ENCODE measurements around the gene PRPF40A.

The PRPF40A gene

DNA sequence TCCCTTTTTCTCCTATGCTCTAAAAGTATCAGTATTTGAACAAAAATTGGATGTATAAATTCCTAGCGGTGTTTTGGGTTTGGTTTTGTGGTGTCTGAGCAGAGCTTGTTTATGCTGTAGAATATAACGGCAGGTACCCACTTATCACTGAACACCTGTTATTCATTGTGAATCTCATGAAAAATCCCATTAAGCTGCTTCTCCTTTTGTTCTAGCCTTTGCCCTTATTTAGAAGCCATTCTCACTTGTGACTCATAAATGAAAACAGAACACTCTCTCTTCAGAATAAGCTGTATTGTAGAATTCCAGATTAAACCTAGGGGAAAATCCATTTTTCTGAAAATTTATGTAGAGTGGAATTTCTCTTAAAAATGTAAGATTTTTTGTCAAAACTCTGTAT lies 104.0 kb downstream of the PRPF40A start:
- no peak for DNase-seq

DNA sequence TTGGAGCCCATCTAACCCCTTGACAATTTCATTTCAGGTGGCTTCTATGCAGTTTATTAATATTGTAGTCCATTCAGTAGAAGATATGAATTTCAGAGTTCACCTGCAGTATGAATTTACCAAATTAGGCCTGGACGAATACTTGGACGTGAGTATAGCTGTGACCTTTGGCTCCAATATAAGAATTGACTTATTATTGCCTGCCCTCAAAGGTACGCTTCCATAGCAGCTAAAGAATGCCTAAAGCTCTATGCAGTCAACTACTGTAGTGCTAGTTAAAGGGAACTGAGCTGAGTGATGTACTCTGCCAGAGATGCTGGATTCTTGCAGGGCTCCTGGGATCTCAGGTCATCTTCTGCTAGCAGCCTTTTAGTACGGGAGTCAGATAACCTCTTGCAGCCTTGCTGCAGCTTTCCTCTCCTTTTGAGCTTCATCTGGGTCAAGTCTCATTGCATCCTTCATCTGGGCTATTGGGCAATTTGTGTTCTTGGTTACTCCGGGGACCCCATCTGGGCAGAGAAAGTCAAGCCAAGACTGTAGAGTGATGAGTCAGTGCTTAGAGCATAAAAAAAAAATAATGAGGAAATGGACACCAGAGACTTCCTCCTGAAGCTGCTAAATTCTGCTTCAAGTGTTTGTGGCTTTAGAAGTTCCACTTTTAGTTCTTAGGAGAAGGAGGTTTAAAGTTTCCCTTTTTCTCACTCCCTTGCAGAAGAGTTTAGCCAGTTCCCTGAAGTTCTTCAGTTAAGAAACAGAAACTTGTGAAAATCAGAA lies 105.6 kb downstream of the PRPF40A start:
- peak; percentile 58 for DNase-seq

DNA sequence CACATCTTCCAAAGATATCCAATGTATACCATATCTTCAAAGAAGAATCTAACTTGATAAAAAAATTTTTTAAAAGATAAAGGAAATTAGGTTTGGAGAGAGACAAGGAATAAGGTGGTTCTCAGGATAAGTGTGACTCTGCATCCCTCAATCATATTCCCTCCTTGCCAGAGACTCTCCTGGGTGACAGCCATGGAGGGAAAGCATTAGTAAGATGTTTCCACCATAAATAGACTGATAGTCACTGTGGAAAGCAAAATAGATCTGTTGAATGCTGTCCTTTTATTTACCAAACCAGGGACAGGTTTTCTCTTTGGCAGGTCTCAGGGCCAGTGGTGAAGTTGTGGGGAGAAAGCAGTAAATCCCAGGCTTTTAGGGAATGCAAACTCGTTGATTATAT lies 107.6 kb downstream of the PRPF40A start:
- DNase-seq, result no peak

- no peak for DNase-seq
Observed at GRCh38 chr2:152609154-152609553, 108.1 kb downstream of the PRPF40A start.

GRCh38 chr2:152607793-152608300 lies 109.4 kb downstream of the PRPF40A start:
- no peak for DNase-seq

- DNase-seq, result no peak
Observed at GRCh38 chr2:152606941-152607340, 110.3 kb downstream of the PRPF40A start.

GRCh38 chr2:152606081-152606480 lies 111.2 kb downstream of the PRPF40A start:
- DNase-seq, result no peak

DNA sequence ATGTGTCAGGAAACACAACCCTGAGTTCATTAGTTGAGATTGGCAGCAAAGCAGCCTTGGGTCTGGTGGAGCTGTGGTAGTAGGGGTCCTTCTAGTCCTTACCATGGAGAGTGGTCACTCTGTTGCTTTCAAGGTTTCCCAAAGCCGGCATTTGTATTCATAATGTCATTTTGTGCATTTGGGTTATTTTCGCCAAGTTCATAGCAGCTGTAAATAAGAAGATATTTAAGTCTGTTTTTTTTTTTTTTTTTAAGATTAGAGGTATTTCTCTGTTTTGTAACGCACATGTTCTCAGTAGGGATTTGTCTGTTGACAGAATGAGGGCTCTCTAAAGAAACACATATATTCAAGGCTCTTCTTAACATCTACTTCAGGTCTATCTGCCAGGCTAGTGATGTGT lies 114.1 kb downstream of the PRPF40A start:
- no peak for DNase-seq

DNA sequence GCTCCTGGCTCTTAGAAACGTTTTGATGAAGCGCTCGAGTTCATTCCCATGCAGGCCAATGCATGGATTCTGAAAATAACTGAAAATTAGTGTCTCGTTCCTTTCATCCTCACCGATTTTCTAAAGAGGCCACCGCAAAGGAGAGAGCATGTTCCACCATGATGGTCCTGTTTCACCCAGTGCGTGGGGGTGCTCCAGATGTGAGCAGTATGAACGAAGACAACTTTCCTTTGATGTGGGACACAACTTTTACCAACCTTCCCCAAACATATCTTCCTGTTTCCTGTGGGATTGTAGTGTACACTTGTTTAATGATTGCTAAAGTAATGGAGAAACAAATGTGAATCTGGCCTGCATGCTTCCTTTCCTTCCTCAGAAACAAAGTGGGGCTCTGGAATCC lies 114.5 kb downstream of the PRPF40A start:
- DNase-seq, result no peak

Data from activated CD4-positive, alpha-beta T cell treated with anti-CD3 and anti-CD28 coated beads, Interleukin-2, amount 50 U/mL, for 16 hours (primary cell).